Measurements from ENCODE around the gene CNTFR. TPM values are rescaled to one million over a fixed set of nuclear protein-coding genes. Genes with fewer than 3 reads are reported as not detected.

CNTFR gene
- total RNA-seq, 1 experiment from 2014 or later, result not detected

DNA sequence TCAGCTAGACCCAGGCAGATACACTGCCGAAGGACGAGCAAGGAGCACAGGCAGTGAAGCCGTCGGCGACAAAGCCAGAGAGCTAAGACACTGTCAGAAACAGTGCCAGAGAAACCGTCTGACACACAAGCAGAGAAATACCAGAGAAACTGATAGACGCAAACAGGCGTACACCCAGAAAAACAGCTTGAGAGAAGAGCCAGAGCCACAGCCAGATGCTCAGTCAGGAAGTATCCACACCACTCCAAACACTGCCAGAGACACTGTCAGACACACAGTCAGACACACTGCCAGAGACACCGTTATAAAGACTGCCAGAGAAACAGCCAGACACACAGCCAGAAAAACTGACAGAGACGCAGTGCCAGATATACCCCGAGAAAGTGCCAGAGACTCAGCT, 19.1 kb downstream of the CNTFR start:
- Mint-ChIP-seq H3K9me3 (ENCODE audit: low read depth, unreplicated experiment) (no peaks in the 10 kb centered on the region), H3K4me3 (ENCODE audit: low read depth, unreplicated experiment) (no peak overlapping the region), H3K27ac (ENCODE audit: unreplicated experiment) (no peak overlapping the region), H3K27me3 (ENCODE audit: unreplicated experiment) (peaks cover 92% of the 10 kb centered on the region), H3K4me1 (ENCODE audit: low read depth, unreplicated experiment) (no peaks in the 10 kb centered on the region), H3K36me3 (ENCODE audit: insufficient read depth, unreplicated experiment) (no peaks in the 10 kb centered on the region)
- DNase-seq, result no peak
- intact Hi-C loops (cut with micrococcal nuclease; ENCODE audit: unreplicated experiment), result no loop called here
- no TSS peak for BruUV-seq (replicated peaks)
- TF ChIP-seq, protein P1, sequence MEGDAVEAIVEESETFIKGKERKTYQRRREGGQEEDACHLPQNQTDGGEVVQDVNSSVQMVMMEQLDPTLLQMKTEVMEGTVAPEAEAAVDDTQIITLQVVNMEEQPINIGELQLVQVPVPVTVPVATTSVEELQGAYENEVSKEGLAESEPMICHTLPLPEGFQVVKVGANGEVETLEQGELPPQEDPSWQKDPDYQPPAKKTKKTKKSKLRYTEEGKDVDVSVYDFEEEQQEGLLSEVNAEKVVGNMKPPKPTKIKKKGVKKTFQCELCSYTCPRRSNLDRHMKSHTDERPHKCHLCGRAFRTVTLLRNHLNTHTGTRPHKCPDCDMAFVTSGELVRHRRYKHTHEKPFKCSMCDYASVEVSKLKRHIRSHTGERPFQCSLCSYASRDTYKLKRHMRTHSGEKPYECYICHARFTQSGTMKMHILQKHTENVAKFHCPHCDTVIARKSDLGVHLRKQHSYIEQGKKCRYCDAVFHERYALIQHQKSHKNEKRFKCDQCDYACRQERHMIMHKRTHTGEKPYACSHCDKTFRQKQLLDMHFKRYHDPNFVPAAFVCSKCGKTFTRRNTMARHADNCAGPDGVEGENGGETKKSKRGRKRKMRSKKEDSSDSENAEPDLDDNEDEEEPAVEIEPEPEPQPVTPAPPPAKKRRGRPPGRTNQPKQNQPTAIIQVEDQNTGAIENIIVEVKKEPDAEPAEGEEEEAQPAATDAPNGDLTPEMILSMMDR (IDR thresholded peaks at IDR 0.05; ENCODE audit: unreplicated experiment), result no peak
- CTCF ChIA-PET, result interaction anchor here (0.5 kb wide), 1 partner anchor 1187 kb away, joined by 4 read pairs; no protein-coding TSS in a partner anchor

DNA sequence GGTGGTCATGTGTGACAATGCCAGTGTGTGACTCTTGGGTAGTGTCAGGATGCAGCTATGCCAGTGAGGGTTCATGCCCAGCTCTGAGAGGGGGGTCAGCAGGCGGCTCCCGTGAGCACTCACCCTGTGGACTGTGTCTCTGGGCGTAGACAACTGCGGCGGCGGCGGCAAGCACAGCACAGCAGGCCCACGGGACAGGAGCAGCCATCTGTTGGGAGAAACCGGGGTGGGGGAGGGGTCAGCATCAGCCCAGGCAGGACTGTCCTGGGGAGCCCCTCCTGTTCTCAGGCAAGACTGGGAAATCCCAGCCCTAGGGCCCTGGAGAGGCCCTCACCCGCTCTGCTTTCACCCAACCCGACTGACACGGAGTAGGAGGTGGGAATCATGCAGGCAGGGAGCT, 20.8 kb downstream of the CNTFR start:
- Mint-ChIP-seq H3K36me3 (ENCODE audit: insufficient read depth, unreplicated experiment) (no peaks in the 10 kb centered on the region), H3K4me1 (ENCODE audit: low read depth, unreplicated experiment) (no peaks in the 10 kb centered on the region), H3K9me3 (ENCODE audit: low read depth, unreplicated experiment) (no peaks in the 10 kb centered on the region), H3K27ac (ENCODE audit: unreplicated experiment) (no peak overlapping the region), H3K27me3 (ENCODE audit: unreplicated experiment) (peaks cover 92% of the 10 kb centered on the region), H3K4me3 (ENCODE audit: low read depth, unreplicated experiment) (no peak overlapping the region)
- intact Hi-C loops (cut with micrococcal nuclease; ENCODE audit: unreplicated experiment), result no loop called here
- no peak for DNase-seq
- no TSS peak for BruUV-seq (replicated peaks)
- CTCF ChIA-PET, result no interaction called here
- TF ChIP-seq, protein P1 (IDR thresholded peaks at IDR 0.05; ENCODE audit: unreplicated experiment), result no peak

DNA sequence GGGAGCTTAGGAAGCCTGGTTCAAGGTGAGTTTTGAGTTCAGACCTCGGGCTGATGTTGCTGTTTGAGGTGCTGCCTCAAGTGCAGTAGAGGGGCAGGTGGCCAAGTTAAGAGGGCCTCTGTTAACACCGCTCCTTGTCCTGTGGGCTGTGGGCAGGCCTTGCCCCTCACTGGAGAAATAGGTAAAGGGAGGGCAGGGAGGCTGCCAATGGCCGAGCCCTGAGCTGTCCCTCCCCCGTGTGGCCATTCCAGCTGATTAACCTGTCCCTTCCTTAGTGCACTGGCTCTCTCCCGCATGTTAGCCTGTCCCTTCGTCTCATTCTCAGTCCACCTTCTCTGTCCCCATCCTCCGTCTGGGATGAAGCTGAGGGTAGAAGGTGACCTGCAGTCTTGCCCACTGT, 21.4 kb downstream of the CNTFR start:
- Mint-ChIP-seq H3K4me1 (ENCODE audit: low read depth, unreplicated experiment) (no peaks in the 10 kb centered on the region), H3K36me3 (ENCODE audit: insufficient read depth, unreplicated experiment) (no peaks in the 10 kb centered on the region), H3K27me3 (ENCODE audit: unreplicated experiment) (peaks cover 92% of the 10 kb centered on the region), H3K9me3 (ENCODE audit: low read depth, unreplicated experiment) (no peaks in the 10 kb centered on the region), H3K27ac (ENCODE audit: unreplicated experiment) (no peak overlapping the region), H3K4me3 (ENCODE audit: low read depth, unreplicated experiment) (no peak overlapping the region)
- DNase-seq, result no peak
- CTCF ChIA-PET, result no interaction called here
- TF ChIP-seq, protein P1 (IDR thresholded peaks at IDR 0.05; ENCODE audit: unreplicated experiment), result no peak
- intact Hi-C loops (cut with micrococcal nuclease; ENCODE audit: unreplicated experiment), result no loop called here
- BruUV-seq (replicated peaks), result no TSS peak

- Mint-ChIP-seq H3K9me3 (ENCODE audit: low read depth, unreplicated experiment) (no peaks in the 10 kb centered on the region), H3K4me1 (ENCODE audit: low read depth, unreplicated experiment) (no peaks in the 10 kb centered on the region), H3K27ac (ENCODE audit: unreplicated experiment) (no peak overlapping the region), H3K36me3 (ENCODE audit: insufficient read depth, unreplicated experiment) (no peaks in the 10 kb centered on the region), H3K4me3 (ENCODE audit: low read depth, unreplicated experiment) (no peak overlapping the region), H3K27me3 (ENCODE audit: unreplicated experiment) (peaks cover 98% of the 10 kb centered on the region)
- intact Hi-C loops (cut with micrococcal nuclease; ENCODE audit: unreplicated experiment), result no loop called here
- BruUV-seq (replicated peaks), result no TSS peak
- no peak for DNase-seq
- CTCF ChIA-PET, result no interaction called here
- TF ChIP-seq, protein P1 (IDR thresholded peaks at IDR 0.05; ENCODE audit: unreplicated experiment), result no peak
These were observed 22.6 kb downstream of the CNTFR start for GRCh38 chr9:34566972-34567371.

All from Calu3 (cell line).